IMR-90 (cell line): Measurements from ENCODE around the gene PLCXD1. TPM values are rescaled to one million over a fixed set of nuclear protein-coding genes. Genes with fewer than 3 reads are reported as not detected.

Experiments used
- ATAC-seq: fragments of 200-7000 bp; cut with Tn5 transposase; 2 replicates; pipeline ENCODE4 v1.9.1; 2020; ENCODE audit warnings: low read depth, mild to moderate bottlenecking, moderate library complexity
- BruUV-seq: library from RNA; stranded (reverse); fragments of 400-500 nt; replicated peaks from 2 replicates; lab custom pipeline; 2021; lab: Mats Ljungman, UMichigan
- CTCF ChIA-PET: fragments of 300-600 bp; formaldehyde crosslinking; extraction: SDS; loops from one replicate; lab custom pipeline; 2021; ENCODE audit warnings: antibody characterized with exemption; lab: Yijun Ruan, JAX
- POLR2A ChIA-PET: fragments of 300-600 bp; sonication (Branson Sonifier 250); formaldehyde crosslinking; loops from one replicate; lab custom pipeline; 2022; ENCODE audit warnings: antibody characterized with exemption; ENCODE audit not compliant: unreplicated experiment; lab: Charles Lee
- DNase-seq: peaks from one replicate; pipeline ENCODE4 v3.0.0; 2013
- H2AFZ ChIP-seq: replicated peaks from 2 replicates; pipeline ENCODE3; 2013; ENCODE audit warnings: low read length, mild to moderate bottlenecking; ENCODE audit not compliant: poor library complexity
- H2AK5ac ChIP-seq: 2 replicates; pipeline ENCODE4 v1.6.1; 2013; ENCODE audit warnings: low read depth, low read length, inconsistent platforms
- H2AK9ac ChIP-seq: replicated peaks from 2 replicates; pipeline ENCODE3; 2013; ENCODE audit warnings: mild to moderate bottlenecking, low read depth, low read length, moderate library complexity; ENCODE audit not compliant: poor library complexity
- H2BK120ac ChIP-seq: 2 replicates; pipeline ENCODE4 v1.6.1; 2013; ENCODE audit warnings: low read depth, low read length, inconsistent platforms
- H2BK15ac ChIP-seq: 3 replicates; pipeline ENCODE4 v1.6.1; 2013; ENCODE audit warnings: low read depth, low read length, inconsistent platforms
- H2BK20ac ChIP-seq: 2 replicates; pipeline ENCODE4 v1.6.1; 2013; ENCODE audit warnings: low read depth, mild to moderate bottlenecking, inconsistent platforms, low read length, moderate library complexity
- H2BK5ac ChIP-seq: 2 replicates; pipeline ENCODE4 v1.6.1; 2013; ENCODE audit warnings: mild to moderate bottlenecking, low read depth, low read length, inconsistent platforms; ENCODE audit not compliant: poor library complexity, severe bottlenecking
- H3K14ac ChIP-seq: replicated peaks from 2 replicates; pipeline ENCODE4 v1.6.1; 2013; ENCODE audit warnings: low read depth, low read length, inconsistent platforms
- H3K18ac ChIP-seq: 2 replicates; pipeline ENCODE4 v1.6.1; 2013; ENCODE audit warnings: low read depth, low read length, control low read depth
- H3K23ac ChIP-seq: 2 replicates; pipeline ENCODE4 v1.6.1; 2013; ENCODE audit warnings: low read depth, low read length, inconsistent platforms
- H3K27ac ChIP-seq: 2 replicates; pipeline ENCODE4 v1.5.1; 2013; ENCODE audit warnings: mild to moderate bottlenecking, control low read depth, low read length; ENCODE audit not compliant: insufficient read depth
- H3K27me3 ChIP-seq: 2 replicates; pipeline ENCODE4 v1.6.1; 2013; ENCODE audit warnings: low read length; ENCODE audit not compliant: control insufficient read depth, insufficient read depth
- H3K36me3 ChIP-seq: 2 replicates; pipeline ENCODE4 v1.6.1; 2013; ENCODE audit warnings: low read length, mixed read lengths; ENCODE audit not compliant: control insufficient read depth, insufficient read depth
- H3K4ac ChIP-seq: 2 replicates; pipeline ENCODE4 v1.6.1; 2013; ENCODE audit warnings: low read depth, low read length, inconsistent platforms
- H3K4me1 ChIP-seq: 2 replicates; pipeline ENCODE4 v1.6.1; 2013; ENCODE audit warnings: low read length, mixed read lengths; ENCODE audit not compliant: control insufficient read depth, insufficient read depth
- H3K4me2 ChIP-seq: 2 replicates; pipeline ENCODE4 v1.6.1; 2013; ENCODE audit warnings: low read depth, mild to moderate bottlenecking, control low read depth, low read length, moderate library complexity
- H3K4me3 ChIP-seq: 2 replicates; pipeline ENCODE4 v1.5.1; 2013; ENCODE audit warnings: low read depth, mild to moderate bottlenecking, control low read depth, low read length, moderate library complexity; ENCODE audit not compliant: insufficient read depth
- H3K56ac ChIP-seq: 2 replicates; pipeline ENCODE4 v1.6.1; 2013; ENCODE audit warnings: low read length, inconsistent platforms; ENCODE audit not compliant: insufficient read depth; ENCODE audit errors: extremely low read depth
- H3K79me1 ChIP-seq, 2 experiments: 2 replicates each; pipeline ENCODE4 v1.6.1; 2013; ENCODE audit warnings: low read length in 2 of 2, inconsistent platforms in 1 of 2, low read depth in 1 of 2
- H3K9ac ChIP-seq: 2 replicates; pipeline ENCODE4 v1.6.1; 2013; ENCODE audit warnings: low read depth, low read length, control low read depth
- H3K9me1 ChIP-seq: 2 replicates; pipeline ENCODE4 v1.6.1; 2013; ENCODE audit warnings: low read length, inconsistent platforms; ENCODE audit not compliant: insufficient read depth
- H3K9me3 ChIP-seq: 2 replicates; pipeline ENCODE4 v1.6.1; 2013; ENCODE audit warnings: low read length; ENCODE audit not compliant: control insufficient read depth, insufficient read depth
- H4K20me1 ChIP-seq: 2 replicates; pipeline ENCODE4 v1.6.1; 2013; ENCODE audit warnings: low read length, inconsistent platforms; ENCODE audit not compliant: insufficient read depth
- H4K5ac ChIP-seq: 2 replicates; pipeline ENCODE4 v1.6.1; 2013; ENCODE audit warnings: mild to moderate bottlenecking, low read depth, low read length, control low read depth
- H4K8ac ChIP-seq, 2 experiments: 2 replicates each; pipeline ENCODE4 v1.6.1; 2013; ENCODE audit warnings: low read depth in 2 of 2, low read length in 2 of 2, control low read depth in 1 of 2, inconsistent platforms in 1 of 2
- H4K91ac ChIP-seq: 2 replicates; pipeline ENCODE4 v1.6.1; 2013; ENCODE audit warnings: low read depth, low read length, inconsistent platforms; ENCODE audit not compliant: insufficient read depth
- BHLHE40 ChIP-seq: fragments of 150-350 bp; IDR thresholded peaks from 2 replicates; pipeline ENCODE4 v1.6.1; 2016; ENCODE audit warnings: mild to moderate bottlenecking, low read depth, low read length
- CHD1 ChIP-seq: IDR thresholded peaks from 2 replicates; pipeline ENCODE4 v1.6.1; 2012; ENCODE audit warnings: low read depth, low read length, improper control_type of control experiment
- ELK1 ChIP-seq: fragments of 150-350 bp; IDR thresholded peaks from 2 replicates; pipeline ENCODE4 v1.6.1; 2016; ENCODE audit warnings: low read depth, mild to moderate bottlenecking, low read length, moderate library complexity, borderline replicate concordance
- MAFK ChIP-seq: IDR thresholded peaks from 2 replicates; pipeline ENCODE4 v1.6.1; 2012; ENCODE audit warnings: low read depth, low read length, improper control_type of control experiment
- MAZ ChIP-seq: IDR thresholded peaks from 2 replicates; pipeline ENCODE4 v1.6.1; 2012; ENCODE audit warnings: low read depth, mild to moderate bottlenecking, low read length, improper control_type of control experiment, moderate library complexity, borderline replicate concordance
- MXI1 ChIP-seq: IDR thresholded peaks from 2 replicates; pipeline ENCODE4 v1.6.1; 2012; ENCODE audit warnings: low read depth, mild to moderate bottlenecking, low read length, moderate library complexity, borderline replicate concordance
- NFE2L2 ChIP-seq: fragments of 150-350 bp; IDR thresholded peaks from 2 replicates; pipeline ENCODE4 v1.6.1; 2016; ENCODE audit warnings: low read depth, mild to moderate bottlenecking, low read length
- POLR2A ChIP-seq: IDR thresholded peaks from 2 replicates; pipeline ENCODE4 v1.6.1; 2012; ENCODE audit warnings: mild to moderate bottlenecking, low read depth, low read length
- RAD21 ChIP-seq: IDR thresholded peaks from 2 replicates; pipeline ENCODE4 v1.6.1; 2012; ENCODE audit warnings: low read length, improper control_type of control experiment
- RCOR1 ChIP-seq: IDR thresholded peaks from 2 replicates; pipeline ENCODE4 v1.6.1; 2012; ENCODE audit warnings: mild to moderate bottlenecking, low read length, improper control_type of control experiment; ENCODE audit not compliant: insufficient replicate concordance
- RFX5 ChIP-seq: IDR thresholded peaks from 2 replicates; pipeline ENCODE4 v1.8.0; 2012; ENCODE audit warnings: low read depth, mild to moderate bottlenecking, low read length, moderate library complexity
- SMC3 ChIP-seq: fragments of 150-350 bp; IDR thresholded peaks from 2 replicates; pipeline ENCODE4 v1.6.1; 2016; ENCODE audit warnings: low read depth, mild to moderate bottlenecking, antibody characterized with exemption, low read length, moderate library complexity
- USF2 ChIP-seq: fragments of 150-350 bp; IDR thresholded peaks from 2 replicates; pipeline ENCODE4 v1.6.1; 2017; ENCODE audit warnings: mild to moderate bottlenecking, antibody characterized with exemption, low read length, low read depth
- WGBS, 2 experiments: methylation state at CpG; one replicate each; pipeline versions ENCODE4 v1.1.5 to v1.1.7; 2013; ENCODE audit warnings: missing lambda C conversion rate in 2 of 2; ENCODE audit not compliant: insufficient read length in 1 of 2; ENCODE audit errors: extremely low coverage in 2 of 2; 5-methylcytosine and 5-hydroxymethylcytosine counted together
- dilution Hi-C: fragments of 300-500 bp; cut with HindIII; formaldehyde crosslinking; loops from one replicate; pipeline ENCODE4 v1.14.3; 2018; ENCODE audit warnings: low sequenced_read_pairs; ENCODE audit not compliant: unreplicated experiment
- in situ Hi-C: fragments of 300-500 bp; cut with MboI; formaldehyde crosslinking; loops from 3 replicates; pipeline ENCODE4 v1.14.3; 2019; ENCODE audit warnings: low sequenced_read_pairs, inconsistent platforms, mixed read lengths
- intact Hi-C: fragments of 100-400 bp; cut with micrococcal nuclease; formaldehyde crosslinking; loops from 2 replicates; pipeline ENCODE4 v1.10.0; 2022
- polyA plus RNA-seq, 3 experiments: library from polyadenylated mRNA; depleted of rRNA; stranded (reverse); fragments of >200 nt; gene quantifications; 2 replicates each; pipeline ENCODE4 v1.2.3, GENCODE V29; 2012; ENCODE audit warnings: low replicate concordance in 1 of 3
- total RNA-seq: library from RNA; depleted of rRNA; stranded (reverse); fragments of >200 nt; gene quantifications from 2 replicates; pipeline ENCODE4 v1.2.3, GENCODE V29; 2012

The PLCXD1 gene
- total and polyA plus RNA-seq, 2 of the 4 experiments (the other 2 are of a cell fraction), result 16.7 to 17.7 TPM

- H3K36me3 ChIP-seq, result no peaks in the 10 kb centered on the region
- H3K14ac ChIP-seq, result no peak overlapping the region
- no peak overlapping the region for H2AK9ac ChIP-seq
- dilution Hi-C loops (no loop called here), intact Hi-C loops (no loop called here), in situ Hi-C loops (no loop called here)
- no peak for DNase-seq
- H4K8ac ChIP-seq, result no peak overlapping the region
- no peaks in the 10 kb centered on the region for H3K4me1 ChIP-seq
- H3K4me2 ChIP-seq, result no peak overlapping the region
- no peak overlapping the region for H3K4ac ChIP-seq
- no peak overlapping the region for H3K27ac ChIP-seq
- H4K91ac ChIP-seq, result no peak overlapping the region
- no peak overlapping the region for H3K23ac ChIP-seq
- no peaks in the 10 kb centered on the region for H3K9me1 ChIP-seq
- no peaks in the 10 kb centered on the region for H3K27me3 ChIP-seq
- H4K5ac ChIP-seq, result no peak overlapping the region
- H2BK120ac ChIP-seq, result no peak overlapping the region
- no peak overlapping the region for H2BK15ac ChIP-seq
- H3K56ac ChIP-seq, result no peak overlapping the region
- no peak overlapping the region for H2BK20ac ChIP-seq
- H2BK5ac ChIP-seq, result no peak overlapping the region
- ChIA-PET POLR2A (no interaction called here), CTCF (no interaction called here)
- H3K79me1 ChIP-seq, result no peaks in the 10 kb centered on the region
- peaks cover 4% of the 10 kb centered on the region; the same call in 1 of the 2 replicates for H3K9me3 ChIP-seq
- ATAC-seq, result no peak
- H3K9ac ChIP-seq, result no peak overlapping the region
- no peaks in the 10 kb centered on the region for H4K20me1 ChIP-seq
- H2AK5ac ChIP-seq, result no peak overlapping the region
- no peak overlapping the region for H3K4me3 ChIP-seq
- no peak for TF ChIP-seq RAD21
- no peak for TF ChIP-seq NFE2L2
- TF ChIP-seq CHD1, result no peak
- TF ChIP-seq RCOR1, result no peak
- no peak for TF ChIP-seq BHLHE40
- no peak for TF ChIP-seq USF2
- no peak for TF ChIP-seq MXI1
- no peak for TF ChIP-seq RFX5
- TF ChIP-seq MAZ, result no peak
- TF ChIP-seq ELK1, result no peak
- TF ChIP-seq MAFK, result no peak
- no peak for TF ChIP-seq POLR2A
- TF ChIP-seq SMC3, result no peak
- H3K18ac ChIP-seq, result no peak overlapping the region
- no peak overlapping the region for H2AFZ ChIP-seq
- WGBS, 2 experiments, result 83% methylated on average over 16 of the region's 21 CpGs; no CpG with 5 or more reads in 1 of the 2 experiments
- BruUV-seq, result no TSS peak
Measured at GRCh38 chrX:259692-260355, 21.4 kb upstream of the PLCXD1 start.
